Osteoblast (primary cell): ENCODE results near the gene C4A. TPM values are rescaled to one million over a fixed set of nuclear protein-coding genes. Genes with fewer than 3 reads are reported as not detected.

Experiments
- DNase-seq: peaks from one replicate; pipeline ENCODE4 v3.0.0; 2011; ENCODE audit warnings: low spot score, mixed read lengths; ENCODE audit not compliant: insufficient read length; ENCODE audit errors: missing footprints
- H2AFZ ChIP-seq: 2 replicates; pipeline ENCODE4 v1.6.0; 2011; ENCODE audit warnings: mild to moderate bottlenecking, low read length
- H3K27ac ChIP-seq: 2 replicates; pipeline ENCODE4 v1.5.1; 2011; ENCODE audit warnings: mild to moderate bottlenecking, low read depth, low read length, moderate library complexity
- H3K27me3 ChIP-seq: 2 replicates; pipeline ENCODE4 v1.6.0; 2012; ENCODE audit warnings: mild to moderate bottlenecking, control low read depth, inconsistent platforms, low read length, moderate library complexity; ENCODE audit not compliant: insufficient read depth
- H3K36me3 ChIP-seq: 2 replicates; pipeline ENCODE4 v1.5.1; 2011; ENCODE audit warnings: mild to moderate bottlenecking, low read length, control low read depth, moderate library complexity; ENCODE audit not compliant: insufficient read depth
- H3K4me1 ChIP-seq: 2 replicates; pipeline ENCODE4 v1.5.1; 2011; ENCODE audit warnings: mild to moderate bottlenecking, low read length, control low read depth, moderate library complexity; ENCODE audit not compliant: insufficient read depth
- H3K4me2 ChIP-seq: 2 replicates; pipeline ENCODE4 v1.6.0; 2011; ENCODE audit warnings: mild to moderate bottlenecking, low read length; ENCODE audit not compliant: insufficient read depth
- H3K4me3 ChIP-seq: fragments of 200-600 bp; sonication (generic); 3 replicates; pipeline ENCODE4 v1.5.1; 2012; ENCODE audit warnings: mild to moderate bottlenecking, low read length, inconsistent platforms; ENCODE audit not compliant: insufficient read depth
- H3K79me2 ChIP-seq: 2 replicates; pipeline ENCODE4 v1.6.0; 2012; ENCODE audit warnings: mild to moderate bottlenecking, low read length, control low read depth, inconsistent platforms; ENCODE audit not compliant: insufficient read depth
- H3K9me3 ChIP-seq: 2 replicates; pipeline ENCODE4 v1.5.1; 2011; ENCODE audit warnings: low read depth, low read length, control low read depth
- H4K20me1 ChIP-seq: 2 replicates; pipeline ENCODE4 v1.6.0; 2012; ENCODE audit warnings: mild to moderate bottlenecking, low read length, control low read depth; ENCODE audit not compliant: insufficient read depth
- total RNA-seq: library from RNA; depleted of rRNA; stranded (reverse); fragments of >200 nt; gene quantifications from 2 replicates; pipeline ENCODE4 v1.2.3, GENCODE V29; 2012
- TF ChIP-seq, protein P1 (sequence below): IDR thresholded peaks from 2 replicates; pipeline ENCODE4 v1.5.1; 2011; ENCODE audit warnings: mild to moderate bottlenecking, low read depth, low read length, moderate library complexity; ENCODE audit errors: extremely low read depth

Gene C4A
- total RNA-seq, 1 donor = 7.2 TPM

DNA sequence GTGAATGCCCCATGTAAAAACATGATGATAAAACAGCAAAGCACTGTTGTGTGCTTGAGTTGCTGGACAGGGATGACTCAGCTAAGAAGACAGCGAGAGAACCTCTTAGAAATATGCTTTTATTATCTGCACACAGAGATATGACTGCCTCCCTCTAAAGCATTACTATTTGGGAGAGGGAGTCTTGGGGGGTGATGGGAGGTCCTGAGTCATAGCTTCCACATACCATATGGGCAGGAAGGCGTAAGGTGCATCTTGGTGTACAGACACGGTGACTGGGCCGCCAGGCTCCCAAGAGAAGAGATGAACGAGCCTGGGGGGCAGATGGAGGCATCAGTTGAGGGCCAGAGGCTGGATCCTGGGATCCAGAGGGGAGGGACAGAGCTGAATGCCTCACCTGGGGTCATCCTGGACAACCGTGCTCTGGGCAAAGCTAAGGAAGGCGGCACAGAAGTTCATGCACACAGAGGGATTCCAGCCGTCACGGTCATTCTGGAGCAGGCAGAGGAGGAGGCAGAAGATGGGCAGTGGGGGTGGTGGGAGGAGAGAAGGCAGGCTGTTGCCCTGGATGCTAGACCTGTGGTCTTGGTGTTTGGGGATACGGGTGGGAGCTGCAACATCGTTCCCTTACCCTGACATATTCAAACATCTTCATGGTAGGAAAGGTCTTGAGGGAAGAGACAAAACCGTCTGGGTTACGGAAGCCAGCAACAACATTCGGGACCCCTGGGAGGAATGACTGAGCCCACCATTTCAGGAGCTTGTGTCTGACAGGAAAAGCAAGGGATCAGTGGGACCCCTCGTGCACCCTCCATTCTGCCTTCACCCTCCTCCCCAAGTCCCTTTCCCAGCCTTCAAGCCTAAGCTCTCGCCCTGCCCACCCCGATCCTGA, 11.9 kb upstream of the C4A start:
- H3K9me3 ChIP-seq = no peaks in the 10 kb centered on the region
- H3K4me1 ChIP-seq = peaks cover 32% of the 10 kb centered on the region
- H3K4me2 ChIP-seq = peak overlapping the region; percentile 93
- peaks cover 52% of the 10 kb centered on the region for H3K36me3 ChIP-seq
- peaks cover 55% of the 10 kb centered on the region for H3K79me2 ChIP-seq
- H4K20me1 ChIP-seq = peaks cover 4% of the 10 kb centered on the region
- TF ChIP-seq, protein P1, sequence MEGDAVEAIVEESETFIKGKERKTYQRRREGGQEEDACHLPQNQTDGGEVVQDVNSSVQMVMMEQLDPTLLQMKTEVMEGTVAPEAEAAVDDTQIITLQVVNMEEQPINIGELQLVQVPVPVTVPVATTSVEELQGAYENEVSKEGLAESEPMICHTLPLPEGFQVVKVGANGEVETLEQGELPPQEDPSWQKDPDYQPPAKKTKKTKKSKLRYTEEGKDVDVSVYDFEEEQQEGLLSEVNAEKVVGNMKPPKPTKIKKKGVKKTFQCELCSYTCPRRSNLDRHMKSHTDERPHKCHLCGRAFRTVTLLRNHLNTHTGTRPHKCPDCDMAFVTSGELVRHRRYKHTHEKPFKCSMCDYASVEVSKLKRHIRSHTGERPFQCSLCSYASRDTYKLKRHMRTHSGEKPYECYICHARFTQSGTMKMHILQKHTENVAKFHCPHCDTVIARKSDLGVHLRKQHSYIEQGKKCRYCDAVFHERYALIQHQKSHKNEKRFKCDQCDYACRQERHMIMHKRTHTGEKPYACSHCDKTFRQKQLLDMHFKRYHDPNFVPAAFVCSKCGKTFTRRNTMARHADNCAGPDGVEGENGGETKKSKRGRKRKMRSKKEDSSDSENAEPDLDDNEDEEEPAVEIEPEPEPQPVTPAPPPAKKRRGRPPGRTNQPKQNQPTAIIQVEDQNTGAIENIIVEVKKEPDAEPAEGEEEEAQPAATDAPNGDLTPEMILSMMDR = no peak
- H3K4me3 ChIP-seq = peak overlapping the region; percentile 91
- H3K27me3 ChIP-seq = no peaks in the 10 kb centered on the region
- peak overlapping the region; percentile 99 for H3K27ac ChIP-seq
- DNase-seq = peak; percentile 95
- H2AFZ ChIP-seq = no peak overlapping the region

- H3K79me2 ChIP-seq = peaks cover 59% of the 10 kb centered on the region
Observed at GRCh38 chr6:31970604-31971271, 11.1 kb upstream of the C4A start.

GRCh38 chr6:31971279-31971992, 10.4 kb upstream of the C4A start:
- H3K9me3 ChIP-seq = no peaks in the 10 kb centered on the region
- peak overlapping the region; percentile 99 for H3K27ac ChIP-seq
- H3K27me3 ChIP-seq = no peaks in the 10 kb centered on the region
- DNase-seq = no peak
- H3K4me3 ChIP-seq = peak overlapping the region; percentile 91
- peak overlapping the region; percentile 88 for H2AFZ ChIP-seq
- peak overlapping the region; percentile 93 for H3K4me2 ChIP-seq
- peaks cover 32% of the 10 kb centered on the region for H3K4me1 ChIP-seq
- H4K20me1 ChIP-seq = peaks cover 4% of the 10 kb centered on the region
- H3K36me3 ChIP-seq = peaks cover 38% of the 10 kb centered on the region
- H3K79me2 ChIP-seq = peaks cover 59% of the 10 kb centered on the region
- TF ChIP-seq, protein P1 = no peak

More at GRCh38 chr6:31970604-31971271, 11.1 kb upstream of the C4A start:
- H3K4me1 ChIP-seq = peaks cover 32% of the 10 kb centered on the region
- peak overlapping the region; percentile 93 for H3K4me2 ChIP-seq
- DNase-seq = peak; percentile 73
- TF ChIP-seq, protein P1 = no peak
- peak overlapping the region; percentile 99 for H3K27ac ChIP-seq
- H4K20me1 ChIP-seq = peaks cover 4% of the 10 kb centered on the region
- peaks cover 44% of the 10 kb centered on the region for H3K36me3 ChIP-seq
- no peaks in the 10 kb centered on the region for H3K9me3 ChIP-seq
- peak overlapping the region; percentile 91 for H3K4me3 ChIP-seq
- peak overlapping the region; percentile 88 for H2AFZ ChIP-seq
- no peaks in the 10 kb centered on the region for H3K27me3 ChIP-seq
